HepG2 (cell line): Measurements from ENCODE around the gene COL9A1. TPM values are rescaled to one million over a fixed set of nuclear protein-coding genes. Genes with fewer than 3 reads are reported as not detected.

Experiments used
- ATAC-seq: fragments of 200-7000 bp; cut with Tn5 transposase; 3 replicates; pipeline ENCODE4 v1.9.1; 2020; ENCODE audit warnings: mild to moderate bottlenecking, moderate library complexity
- BruUV-seq: library from RNA; stranded (reverse); fragments of 400-500 nt; replicated peaks from 2 replicates; lab custom pipeline; 2021; lab: Mats Ljungman, UMichigan
- CTCF ChIA-PET: fragments of 300-600 bp; formaldehyde crosslinking; extraction: SDS; loops from one replicate; lab custom pipeline; 2021; ENCODE audit warnings: low total read pairs, inconsistent platforms, low intra/inter-chr PET ratio; lab: Yijun Ruan, JAX
- POLR2A ChIA-PET: fragments of 350-600 bp; sonication (Branson Sonifier 250); formaldehyde crosslinking; loops from one replicate; lab custom pipeline; 2020; ENCODE audit warnings: antibody characterized with exemption, inconsistent platforms; lab: Yijun Ruan, JAX
- DNase-seq: peaks from one replicate; pipeline ENCODE4 v3.0.0-alpha.2; 2015; ENCODE audit warnings: low spot score
- FAIRE-seq: peaks from 3 replicates; lab custom pipeline; 2011; peaks lifted over from hg19 to GRCh38; lab: Jason Lieb, UNC
- H2AFZ ChIP-seq: one replicate; pipeline ENCODE4 v1.6.1; 2011; ENCODE audit warnings: low read length, inconsistent platforms
- H3K27ac ChIP-seq: fragments of 300-600 bp; 3 replicates; pipeline ENCODE4 v1.8.0; 2011; ENCODE audit warnings: mixed run types, mild to moderate bottlenecking, mixed read lengths, low read length, inconsistent platforms; ENCODE audit not compliant: insufficient read depth; ENCODE audit errors: extremely low read length
- H3K27me3 ChIP-seq, 2 experiments: fragments of 200-600 bp in 1 of 2; 2 replicates in 1 of 2; 3 replicates in 1 of 2; pipeline versions ENCODE4 v1.6.0 to v1.8.0; 2011; ENCODE audit warnings: low read length in 2 of 2, mild to moderate bottlenecking in 2 of 2, moderate library complexity in 2 of 2, inconsistent platforms in 1 of 2; ENCODE audit not compliant: insufficient read depth in 2 of 2, control insufficient read depth in 1 of 2
- H3K36me3 ChIP-seq, 2 experiments: fragments of 200-600 bp in 1 of 2; replicated peaks in 1 of 2; 2 replicates in 1 of 2; 3 replicates in 1 of 2; pipeline versions ENCODE4 v1.5.1 to v1.8.0; 2011; ENCODE audit warnings: low read length in 2 of 2, inconsistent platforms in 1 of 2; ENCODE audit not compliant: insufficient read depth in 2 of 2, control insufficient read depth in 1 of 2
- H3K4me1 ChIP-seq: 2 replicates; pipeline ENCODE4 v1.5.1; 2012; ENCODE audit warnings: low read length, inconsistent platforms; ENCODE audit not compliant: insufficient read depth
- H3K4me2 ChIP-seq: 2 replicates; pipeline ENCODE4 v1.6.0; 2011; ENCODE audit warnings: low read depth, low read length, inconsistent platforms
- H3K4me3 ChIP-seq, 3 experiments: fragments of 200-600 bp in 1 of 3; sonication (generic), shearing (Covaris generic) in 1 of 3; replicated peaks in 1 of 3; 2 replicates each; pipeline ENCODE4 v1.5.1; 2011 to 2016; ENCODE audit warnings: low read length in 3 of 3, inconsistent platforms in 2 of 3, low read depth in 2 of 3, mild to moderate bottlenecking in 2 of 3, control low read depth in 1 of 3, mixed read lengths in 1 of 3; ENCODE audit not compliant: insufficient read depth in 1 of 3
- H3K79me2 ChIP-seq: one replicate; pipeline ENCODE4 v1.6.1; 2011; ENCODE audit warnings: low read length, inconsistent platforms; ENCODE audit not compliant: insufficient read depth
- H3K9ac ChIP-seq: 2 replicates; pipeline ENCODE4 v1.6.0; 2011; ENCODE audit warnings: mild to moderate bottlenecking, low read depth, low read length, inconsistent platforms; ENCODE audit not compliant: insufficient read depth
- H3K9me3 ChIP-seq: 2 replicates; pipeline ENCODE4 v1.5.1; 2012; ENCODE audit warnings: mild to moderate bottlenecking, low read length
- H4K20me1 ChIP-seq: 2 replicates; pipeline ENCODE4 v1.6.0; 2011; ENCODE audit warnings: inconsistent platforms, mild to moderate bottlenecking, low read length, moderate library complexity; ENCODE audit not compliant: insufficient read depth
- AKAP8 ChIP-seq: sonication (generic); formaldehyde crosslinking; IDR thresholded peaks from 2 replicates; pipeline ENCODE4 v1.5.1; 2020; ENCODE audit warnings: mild to moderate bottlenecking, missing genetic modification reagents
- ARNT2 ChIP-seq: sonication (generic); formaldehyde crosslinking; IDR thresholded peaks from 2 replicates; pipeline ENCODE4 v1.8.0; 2022; ENCODE audit warnings: mild to moderate bottlenecking, low read depth, missing genetic modification reagents, moderate library complexity
- KDM6A ChIP-seq: IDR thresholded peaks from 2 replicates; pipeline ENCODE4 v1.6.1; 2016; ENCODE audit warnings: low read depth
- PAX8 ChIP-seq: sonication (generic); formaldehyde crosslinking; IDR thresholded peaks from 2 replicates; pipeline ENCODE4 v1.8.0; 2022; ENCODE audit warnings: mild to moderate bottlenecking, missing genetic modification reagents, borderline replicate concordance
- RAD51 ChIP-seq: fragments of 450-650 bp; IDR thresholded peaks from 2 replicates; pipeline ENCODE4 v1.6.1; 2016; ENCODE audit warnings: borderline replicate concordance
- SP4 ChIP-seq: sonication (generic); formaldehyde crosslinking; IDR thresholded peaks from 2 replicates; pipeline ENCODE4 v1.8.1; 2023; ENCODE audit warnings: mild to moderate bottlenecking, missing genetic modification reagents
- SPEN ChIP-seq: sonication (generic); formaldehyde crosslinking; IDR thresholded peaks from 2 replicates; pipeline ENCODE4 v1.5.1; 2020; ENCODE audit warnings: low read depth, mild to moderate bottlenecking, missing genetic modification reagents
- ZFP36L1 ChIP-seq: sonication (generic); formaldehyde crosslinking; IDR thresholded peaks from 2 replicates; pipeline ENCODE4 v1.8.0; 2022; ENCODE audit warnings: mild to moderate bottlenecking, missing genetic modification reagents, moderate library complexity
- ZNF260 ChIP-seq: sonication (generic); formaldehyde crosslinking; IDR thresholded peaks from 2 replicates; pipeline ENCODE4 v1.4.0; 2020; ENCODE audit warnings: missing genetic modification reagents, low read depth, mild to moderate bottlenecking, borderline replicate concordance
- ZNF264 ChIP-seq: sonication (generic); formaldehyde crosslinking; IDR thresholded peaks from 2 replicates; pipeline ENCODE4 v1.4.0; 2020; ENCODE audit warnings: missing genetic modification reagents
- ZNF510 ChIP-seq: sonication (generic); formaldehyde crosslinking; IDR thresholded peaks from 2 replicates; pipeline ENCODE4 v1.4.0; 2020; ENCODE audit warnings: low read depth, mild to moderate bottlenecking, missing genetic modification reagents
- ZSCAN21 ChIP-seq: sonication (generic); formaldehyde crosslinking; IDR thresholded peaks from 2 replicates; pipeline ENCODE4 v1.8.0; 2022; ENCODE audit warnings: mild to moderate bottlenecking, missing genetic modification reagents, moderate library complexity, borderline replicate concordance
- WGBS: methylation state at CpG from one replicate; pipeline ENCODE4 v1.1.6; 2017; ENCODE audit warnings: low lambda C conversion rate; 5-methylcytosine and 5-hydroxymethylcytosine counted together
- in situ Hi-C: cut with HindIII; loops from 2 replicates; pipeline ENCODE4 v1.10.0; 2017; ENCODE audit warnings: low pct_unique_long_range_greater_than_20kb; ENCODE audit not compliant: extremely low pct_ligation_motif_present
- intact Hi-C: fragments of 100-400 bp; cut with micrococcal nuclease; formaldehyde crosslinking; loops from one replicate; pipeline ENCODE4 v1.10.0; 2022; ENCODE audit not compliant: unreplicated experiment
- polyA plus RNA-seq, 8 experiments: library from polyadenylated mRNA; depleted of rRNA in 3 of 8; stranded (reverse) in 7 of 8; unstranded in 1 of 8; fragments of >200 nt; fragmentation: Illumina TruSeq in 4 of 8; extraction: Trizol in 4 of 8; gene quantifications; 2 replicates each; pipeline versions ENCODE4 v1.2.1 to v1.2.3, GENCODE V29; 2011 to 2016; ENCODE audit warnings: low read depth in 4 of 8, missing spikeins in 1 of 8, mixed read lengths in 1 of 8; ENCODE audit not compliant: insufficient read depth in 1 of 8
- total RNA-seq, 5 experiments: library from RNA; depleted of rRNA; stranded (reverse); fragments of >200 nt; fragmentation: Illumina TruSeq; extraction: Trizol; gene quantifications; 2 replicates each; pipeline ENCODE4 v1.2.3, GENCODE V29; 2016; ENCODE audit warnings: low read depth in 1 of 5
- TF ChIP-seq, protein P1 (sequence below): sonication (generic); formaldehyde crosslinking; IDR thresholded peaks from 2 replicates; pipeline ENCODE4 v1.4.0; 2020; ENCODE audit warnings: missing genetic modification reagents, borderline replicate concordance

Gene COL9A1
- total and polyA plus RNA-seq, 2 of the 13 experiments (the other 11 are each of a cell fraction or from before 2014, with no cell fraction given): 0.08 TPM; not detected in 1

GRCh38 chr6:70183538-70183937 is 119.3 kb downstream of the COL9A1 start:
- no peaks in the 10 kb centered on the region for H3K4me1 ChIP-seq
- no peak overlapping the region for H2AFZ ChIP-seq
- no peak overlapping the region for H3K4me2 ChIP-seq
- no peaks in the 10 kb centered on the region for H3K36me3 ChIP-seq
- no peaks in the 10 kb centered on the region for H3K9me3 ChIP-seq
- H3K4me3 ChIP-seq: no peak overlapping the region
- in situ Hi-C loops (no loop called here), intact Hi-C loops (no loop called here)
- POLR2A ChIA-PET: no interaction called here
- ATAC-seq (no peak), FAIRE-seq (no peak), DNase-seq (no peak)
- H3K79me2 ChIP-seq: no peaks in the 10 kb centered on the region
- no peaks in the 10 kb centered on the region for H3K27me3 ChIP-seq
- H3K27ac ChIP-seq: no peak overlapping the region
- CTCF ChIA-PET: no interaction called here
- no TSS peak for BruUV-seq
- H3K9ac ChIP-seq: no peak overlapping the region
- WGBS: 5% methylated on average over 3 of the region's 3 CpGs
- H4K20me1 ChIP-seq: no peaks in the 10 kb centered on the region
- TF ChIP-seq ZNF510 (CRISPR knock-in tag): no peak
- no peak for TF ChIP-seq PAX8 (CRISPR knock-in tag)
- TF ChIP-seq KDM6A (CRISPR knock-in tag): no peak
- no peak for TF ChIP-seq RAD51
- no peak for TF ChIP-seq ZNF264 (CRISPR knock-in tag)
- TF ChIP-seq, protein P1, sequence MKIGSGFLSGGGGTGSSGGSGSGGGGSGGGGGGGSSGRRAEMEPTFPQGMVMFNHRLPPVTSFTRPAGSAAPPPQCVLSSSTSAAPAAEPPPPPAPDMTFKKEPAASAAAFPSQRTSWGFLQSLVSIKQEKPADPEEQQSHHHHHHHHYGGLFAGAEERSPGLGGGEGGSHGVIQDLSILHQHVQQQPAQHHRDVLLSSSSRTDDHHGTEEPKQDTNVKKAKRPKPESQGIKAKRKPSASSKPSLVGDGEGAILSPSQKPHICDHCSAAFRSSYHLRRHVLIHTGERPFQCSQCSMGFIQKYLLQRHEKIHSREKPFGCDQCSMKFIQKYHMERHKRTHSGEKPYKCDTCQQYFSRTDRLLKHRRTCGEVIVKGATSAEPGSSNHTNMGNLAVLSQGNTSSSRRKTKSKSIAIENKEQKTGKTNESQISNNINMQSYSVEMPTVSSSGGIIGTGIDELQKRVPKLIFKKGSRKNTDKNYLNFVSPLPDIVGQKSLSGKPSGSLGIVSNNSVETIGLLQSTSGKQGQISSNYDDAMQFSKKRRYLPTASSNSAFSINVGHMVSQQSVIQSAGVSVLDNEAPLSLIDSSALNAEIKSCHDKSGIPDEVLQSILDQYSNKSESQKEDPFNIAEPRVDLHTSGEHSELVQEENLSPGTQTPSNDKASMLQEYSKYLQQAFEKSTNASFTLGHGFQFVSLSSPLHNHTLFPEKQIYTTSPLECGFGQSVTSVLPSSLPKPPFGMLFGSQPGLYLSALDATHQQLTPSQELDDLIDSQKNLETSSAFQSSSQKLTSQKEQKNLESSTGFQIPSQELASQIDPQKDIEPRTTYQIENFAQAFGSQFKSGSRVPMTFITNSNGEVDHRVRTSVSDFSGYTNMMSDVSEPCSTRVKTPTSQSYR (CRISPR knock-in tag): no peak
- TF ChIP-seq ZSCAN21: no peak
- TF ChIP-seq ZFP36L1: no peak
- TF ChIP-seq SP4: no peak
- TF ChIP-seq SPEN (CRISPR knock-in tag): no peak
- no peak for TF ChIP-seq AKAP8 (CRISPR knock-in tag)
- no peak for TF ChIP-seq ARNT2 (CRISPR knock-in tag)
- no peak for TF ChIP-seq ZNF260 (CRISPR knock-in tag)
